NT2/D1 (cell line): Measurements from ENCODE around the gene GPX4.

Experiments
- SUZ12 ChIP-seq: IDR thresholded peaks from 2 replicates; pipeline ENCODE4 v1.6.1; 2011; ENCODE audit not compliant: insufficient read length, insufficient read depth; ENCODE audit errors: extremely low read depth
- YY1 ChIP-seq: IDR thresholded peaks from 2 replicates; pipeline ENCODE4 v1.6.1; 2011; ENCODE audit not compliant: insufficient read length, insufficient read depth
- ZNF274 ChIP-seq: IDR thresholded peaks from 2 replicates; pipeline ENCODE4 v1.6.1; 2011; ENCODE audit warnings: mild to moderate bottlenecking, low read depth, low read length

- TF ChIP-seq SUZ12 (no peak), YY1 (no peak), ZNF274 (no peak)
Observed at GRCh38 chr19:1113986-1114483, 10.2 kb downstream of the GPX4 start.
